HuH-7.5 (cell line): ENCODE measurements around the gene GPR157.
"Not testable (repeated sequence)": the region's sequence is repeated elsewhere in the genome, so short reads cannot be mapped to it uniquely, and the experiment has no call there.

Source experiments
- DNase-seq: peaks from one replicate; pipeline ENCODE4 v3.0.0; 2011; ENCODE audit warnings: low spot score

The GPR157 gene

DNA sequence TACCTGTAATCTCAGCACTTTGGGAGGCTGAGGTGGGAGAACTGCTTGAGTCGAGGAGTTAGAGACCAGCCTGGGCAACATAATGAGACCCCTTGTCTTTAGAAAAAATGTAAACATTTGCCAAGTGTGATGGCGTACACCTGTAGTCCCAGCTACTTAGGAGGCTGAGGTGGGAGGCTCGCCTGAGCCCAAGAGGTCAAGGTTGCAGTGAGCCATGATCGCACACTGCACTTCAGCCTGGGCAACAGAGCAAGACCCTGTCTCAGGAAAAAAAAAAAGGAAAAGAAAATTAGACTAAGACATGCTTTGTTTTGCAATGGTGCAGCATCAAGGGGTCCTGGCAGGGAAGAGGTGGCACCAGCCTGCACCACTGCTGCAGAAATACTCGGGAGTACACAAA is 16.8 kb upstream of the GPR157 start:
- DNase-seq: no peak

- DNase-seq: no peak
Observed at GRCh38 chr1:9145021-9145668, 16.2 kb upstream of the GPR157 start.

GRCh38 chr1:9144494-9144893 is 15.6 kb upstream of the GPR157 start:
- not testable (repeated sequence) for DNase-seq

GRCh38 chr1:9143250-9143649 is 14.3 kb upstream of the GPR157 start:
- DNase-seq: no peak

DNA sequence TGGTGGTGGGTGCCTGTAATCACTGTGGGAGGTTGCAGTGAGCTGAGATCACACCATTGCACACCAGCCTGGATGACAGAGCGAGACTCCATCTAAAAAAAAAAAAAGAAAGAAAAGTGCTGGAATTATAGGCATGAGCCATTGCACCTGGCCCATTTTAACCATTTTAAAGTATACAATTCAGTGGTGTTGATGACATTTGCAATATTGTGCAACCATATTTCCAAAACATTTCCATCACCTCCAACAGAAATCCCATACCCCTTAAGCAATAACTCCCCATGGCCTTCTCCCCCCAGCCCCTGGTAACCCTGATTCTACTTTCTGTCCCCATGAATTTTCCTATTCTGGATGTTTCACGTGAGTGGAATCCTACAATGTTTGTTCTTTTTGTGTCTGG is 11.0 kb upstream of the GPR157 start:
- DNase-seq: no peak

- DNase-seq: no peak
Observed at GRCh38 chr1:9136932-9137331, 8.0 kb upstream of the GPR157 start.

DNA sequence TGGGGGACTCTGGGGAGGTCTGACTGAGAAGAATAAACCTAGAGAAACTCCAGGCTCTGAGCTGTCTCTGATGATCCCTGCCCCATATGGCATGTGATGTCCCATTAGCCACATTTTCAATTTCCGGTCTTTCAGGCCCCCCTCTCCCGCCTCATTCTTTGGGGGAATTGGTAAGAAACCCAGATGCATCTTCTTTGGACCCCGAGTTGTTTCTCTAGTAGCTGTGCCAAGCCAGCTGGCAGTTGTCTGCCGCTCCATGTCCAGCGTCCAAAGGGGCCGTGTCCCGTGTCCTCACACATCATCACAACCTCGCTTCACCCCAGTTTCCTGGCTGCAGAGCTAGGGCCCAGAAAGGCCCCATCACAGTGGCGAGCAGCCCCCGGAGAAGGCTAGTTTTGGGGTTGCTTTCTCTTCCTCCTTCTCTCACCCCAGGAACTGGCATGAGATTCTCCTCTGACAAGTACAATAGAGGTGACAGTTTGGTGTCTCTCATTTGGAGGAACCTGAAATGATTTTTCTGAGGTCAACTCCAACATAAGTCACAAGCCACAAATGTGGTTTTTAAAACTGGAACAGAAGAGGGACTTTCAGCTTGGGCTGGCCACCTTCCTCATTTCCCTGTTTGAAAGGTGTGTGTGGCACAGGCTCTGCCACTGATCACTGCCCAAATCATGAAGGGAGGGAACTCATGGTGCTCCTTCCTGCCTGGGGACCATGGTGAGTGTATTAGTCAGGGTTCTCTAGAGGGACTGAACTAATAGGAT is 6.4 kb upstream of the GPR157 start:
- no peak for DNase-seq

- no peak for DNase-seq
Observed at GRCh38 chr1:9133870-9134585, 5.1 kb upstream of the GPR157 start.

GRCh38 chr1:9129266-9130041 is 552 bp upstream of the GPR157 start:
- peak; percentile 91 for DNase-seq

- DNase-seq: no peak
Observed at GRCh38 chr1:9128166-9128519, 759 bp downstream of the GPR157 start.

GRCh38 chr1:9127395-9128165 is 1.3 kb downstream of the GPR157 start:
- DNase-seq: no peak

DNA sequence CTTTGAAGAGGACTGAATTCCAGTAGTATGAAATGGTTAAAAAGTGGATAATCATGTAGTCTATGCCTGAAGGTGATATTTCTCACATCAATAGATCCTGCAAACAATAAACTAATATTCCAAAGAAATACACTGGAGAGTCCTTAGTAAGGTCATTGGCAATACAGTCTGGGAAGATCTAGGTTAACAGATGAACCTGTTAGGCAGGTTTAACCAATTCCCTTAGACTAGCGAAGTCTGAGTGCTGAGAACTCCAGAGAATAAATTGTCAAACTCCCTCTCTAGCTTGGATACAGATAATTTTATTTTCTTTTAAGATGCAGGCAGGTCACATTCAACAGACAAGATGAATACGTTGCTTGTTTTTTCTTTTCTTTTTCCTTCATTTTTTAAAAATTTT is 2.4 kb downstream of the GPR157 start:
- no peak for DNase-seq

DNA sequence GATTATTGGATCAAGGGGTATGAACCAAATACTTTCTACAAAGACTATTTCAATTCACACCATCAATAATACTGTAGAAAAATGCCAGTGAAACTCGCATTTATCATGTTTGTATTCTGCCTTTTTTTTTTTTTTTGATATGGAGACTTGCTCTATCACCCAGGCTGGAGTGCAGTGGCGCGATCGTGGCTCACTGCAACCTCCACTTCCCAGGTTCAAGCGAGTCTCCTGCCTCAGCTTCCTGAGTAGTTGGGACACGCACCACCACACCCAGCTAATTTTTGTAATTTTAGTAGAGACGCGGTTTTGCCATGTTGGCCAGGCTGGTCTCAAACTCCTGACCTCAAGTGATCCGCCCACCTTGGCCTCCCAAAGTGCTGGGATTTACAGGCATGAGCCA is 3.1 kb downstream of the GPR157 start:
- DNase-seq: not testable (repeated sequence)

DNA sequence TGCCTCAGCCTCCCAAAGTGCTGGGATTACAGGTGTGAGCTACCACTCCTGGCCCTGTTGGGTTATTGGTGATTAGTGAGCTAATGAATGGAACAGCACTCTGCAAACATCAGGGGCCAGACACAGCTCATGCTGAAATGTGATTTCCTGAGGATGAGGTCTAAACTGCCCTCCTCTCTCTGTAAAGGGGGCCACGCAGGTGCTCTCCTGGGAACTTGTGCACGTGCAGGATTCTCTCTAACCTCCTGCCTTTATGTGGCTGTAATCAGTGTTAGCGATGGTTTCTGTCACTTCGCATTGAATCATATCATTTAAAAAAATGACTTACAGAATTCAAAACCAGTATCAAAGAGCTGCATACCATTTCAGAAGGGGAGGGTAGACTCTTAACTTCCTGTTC is 3.6 kb downstream of the GPR157 start:
- no peak for DNase-seq

DNA sequence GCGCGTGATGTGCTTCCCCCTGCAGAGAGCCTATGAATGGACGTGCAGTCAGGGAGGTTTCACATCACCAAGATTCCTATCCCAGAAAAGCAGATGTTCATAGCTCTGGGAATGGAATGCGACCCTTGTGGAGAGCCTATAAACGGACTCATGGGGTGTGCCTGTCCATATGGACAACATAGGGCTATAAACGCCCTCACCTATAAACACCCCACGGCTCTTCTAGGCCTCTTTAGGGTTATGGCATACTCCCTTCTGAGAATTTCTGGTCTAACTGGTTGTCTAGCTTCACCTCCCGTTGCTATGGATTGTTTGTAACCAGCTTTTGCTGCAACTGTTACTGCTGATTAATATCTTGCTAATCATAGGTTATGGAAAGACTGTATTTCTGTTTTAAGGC is 4.5 kb downstream of the GPR157 start:
- not testable (repeated sequence) for DNase-seq

DNA sequence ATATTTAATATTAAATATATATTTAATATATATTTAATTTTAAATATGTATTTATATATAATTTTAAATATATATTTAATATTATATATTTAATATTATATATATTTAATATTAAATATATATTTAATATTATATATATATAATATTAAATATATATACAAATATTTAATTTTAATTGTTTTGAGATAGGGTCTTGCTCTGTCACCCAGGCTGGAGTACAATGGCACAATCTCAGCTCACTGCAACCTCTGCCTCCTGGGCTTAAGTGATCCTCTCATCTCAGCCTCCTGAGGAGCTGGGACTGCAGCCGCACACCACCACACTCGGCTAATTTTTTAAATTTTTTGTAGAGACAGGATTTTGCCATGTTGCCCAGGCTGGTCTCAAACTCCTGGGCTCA is 5.2 kb downstream of the GPR157 start:
- DNase-seq: not testable (repeated sequence)

DNA sequence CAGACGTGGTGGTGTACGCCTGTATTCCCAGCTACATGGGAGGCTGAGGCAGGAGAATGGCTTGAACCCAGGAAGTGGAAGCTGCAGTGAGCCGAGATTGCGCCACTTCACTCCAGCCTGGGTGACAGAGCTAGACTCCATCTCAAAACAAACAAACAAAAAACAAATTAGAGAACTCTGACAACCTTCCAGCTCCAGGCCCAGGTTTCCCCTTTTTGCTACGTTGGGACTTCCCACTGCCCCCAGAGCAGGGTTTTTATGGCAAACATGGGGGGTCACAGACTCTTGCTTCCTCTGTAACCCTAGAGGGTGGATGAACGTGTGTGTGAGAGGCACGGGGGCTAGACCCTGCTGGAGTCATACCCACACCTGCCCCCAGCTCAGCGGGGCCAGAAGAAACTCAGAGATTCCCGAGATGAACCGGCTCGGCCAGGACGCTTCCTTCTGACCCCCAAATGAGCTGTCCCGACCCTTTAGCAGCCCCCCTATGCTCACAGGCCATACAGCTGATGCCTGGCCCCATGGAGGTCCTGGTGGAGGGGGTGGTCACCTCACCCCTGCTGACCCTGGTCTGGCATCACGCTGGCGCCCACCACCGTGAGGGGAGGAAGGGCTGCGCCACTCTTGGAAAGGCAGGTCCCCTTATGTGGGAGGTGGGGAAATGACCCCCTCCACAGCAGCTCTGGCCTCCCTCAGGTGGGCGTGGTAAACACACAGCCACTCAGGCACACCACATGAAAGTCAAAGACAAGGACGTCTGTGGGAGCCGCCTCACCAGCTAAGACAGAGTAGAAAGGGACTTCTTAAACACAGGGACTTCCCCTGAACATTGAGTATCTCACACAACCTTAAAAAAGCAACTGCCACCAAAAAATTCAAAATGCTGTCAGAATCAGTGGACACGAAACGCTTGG is 7.1 kb downstream of the GPR157 start:
- no peak for DNase-seq

GRCh38 chr1:9120312-9120958 is 8.5 kb downstream of the GPR157 start:
- no peak for DNase-seq

GRCh38 chr1:9119745-9120144 is 9.2 kb downstream of the GPR157 start:
- DNase-seq: no peak

DNA sequence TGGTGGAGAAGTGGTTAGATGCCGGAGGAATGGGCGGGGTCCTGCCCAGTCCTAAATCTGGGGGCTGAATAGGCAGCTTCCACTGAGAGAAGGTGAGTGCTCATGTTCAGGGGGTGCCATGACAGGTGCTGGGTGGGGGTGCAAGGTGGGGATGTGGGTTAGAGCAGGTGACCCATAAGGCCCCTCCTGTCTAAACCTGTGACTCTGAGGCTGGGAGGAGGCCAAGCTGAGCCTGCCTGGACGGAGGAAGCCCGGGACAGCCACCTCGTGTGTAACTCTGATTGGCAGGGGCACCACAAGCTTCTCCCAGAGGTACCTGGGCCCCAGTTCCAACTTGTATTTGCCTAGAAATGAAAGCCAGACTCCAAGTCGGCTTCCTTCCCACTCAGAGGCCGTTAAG is 10.7 kb downstream of the GPR157 start:
- no peak for DNase-seq
